Ovary (tissue), 3 donors: ENCODE data around the gene IGF2BP1.

Experiments used
- EP300 ChIP-seq: sonication (generic); formaldehyde crosslinking; IDR thresholded peaks from one replicate; pipeline ENCODE4 v1.6.1; 2017; ENCODE audit warnings: antibody characterized with exemption
- POLR2A ChIP-seq: fragments of 450-650 bp; IDR thresholded peaks from one replicate; pipeline ENCODE4 v1.6.1; 2017; ENCODE audit warnings: antibody characterized with exemption, mild to moderate bottlenecking, moderate library complexity
- TF ChIP-seq, protein P1 (sequence below), 3 donors: fragments of 450-650 bp in 2 of 3; fragments of 200-600 bp in 1 of 3; IDR thresholded peaks; one replicate each; pipeline versions ENCODE4 v1.5.1 to v1.8.0; 2016 to 2022; ENCODE audit warnings: antibody characterized with exemption in 3 of 3, mild to moderate bottlenecking in 1 of 3
- donor health status: DM: no; HTN: no; CAD: no.

DNA sequence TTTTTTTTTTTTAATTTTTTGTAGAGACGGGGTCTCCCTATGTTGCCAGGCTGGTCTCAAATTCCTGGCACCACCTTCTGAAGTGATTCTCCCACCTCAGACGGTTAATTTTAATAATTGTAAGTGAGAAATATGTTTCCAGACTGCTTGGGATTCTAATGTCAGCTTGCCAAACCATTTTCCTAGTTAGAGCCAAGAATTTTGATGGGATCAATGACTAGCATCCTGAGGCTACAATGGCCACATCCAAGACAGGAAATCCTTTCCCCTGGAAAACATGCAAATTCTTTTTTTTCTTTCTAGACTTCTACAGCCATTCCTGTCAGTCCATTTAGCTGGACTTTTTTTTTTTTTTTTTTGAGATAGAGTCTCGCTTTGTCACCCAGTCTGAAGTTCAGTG lies 32.6 kb downstream of the IGF2BP1 start:
- TF ChIP-seq POLR2A: no peak
- TF ChIP-seq, protein P1, sequence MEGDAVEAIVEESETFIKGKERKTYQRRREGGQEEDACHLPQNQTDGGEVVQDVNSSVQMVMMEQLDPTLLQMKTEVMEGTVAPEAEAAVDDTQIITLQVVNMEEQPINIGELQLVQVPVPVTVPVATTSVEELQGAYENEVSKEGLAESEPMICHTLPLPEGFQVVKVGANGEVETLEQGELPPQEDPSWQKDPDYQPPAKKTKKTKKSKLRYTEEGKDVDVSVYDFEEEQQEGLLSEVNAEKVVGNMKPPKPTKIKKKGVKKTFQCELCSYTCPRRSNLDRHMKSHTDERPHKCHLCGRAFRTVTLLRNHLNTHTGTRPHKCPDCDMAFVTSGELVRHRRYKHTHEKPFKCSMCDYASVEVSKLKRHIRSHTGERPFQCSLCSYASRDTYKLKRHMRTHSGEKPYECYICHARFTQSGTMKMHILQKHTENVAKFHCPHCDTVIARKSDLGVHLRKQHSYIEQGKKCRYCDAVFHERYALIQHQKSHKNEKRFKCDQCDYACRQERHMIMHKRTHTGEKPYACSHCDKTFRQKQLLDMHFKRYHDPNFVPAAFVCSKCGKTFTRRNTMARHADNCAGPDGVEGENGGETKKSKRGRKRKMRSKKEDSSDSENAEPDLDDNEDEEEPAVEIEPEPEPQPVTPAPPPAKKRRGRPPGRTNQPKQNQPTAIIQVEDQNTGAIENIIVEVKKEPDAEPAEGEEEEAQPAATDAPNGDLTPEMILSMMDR (IDR thresholded peaks at IDR 0.05): no peak
- no peak for TF ChIP-seq EP300
